ENCODE results near the gene PSG11.
"Not testable (repeated sequence)": the region's sequence is repeated elsewhere in the genome, so short reads cannot be mapped to it uniquely, and the experiment has no call there.

DNA sequence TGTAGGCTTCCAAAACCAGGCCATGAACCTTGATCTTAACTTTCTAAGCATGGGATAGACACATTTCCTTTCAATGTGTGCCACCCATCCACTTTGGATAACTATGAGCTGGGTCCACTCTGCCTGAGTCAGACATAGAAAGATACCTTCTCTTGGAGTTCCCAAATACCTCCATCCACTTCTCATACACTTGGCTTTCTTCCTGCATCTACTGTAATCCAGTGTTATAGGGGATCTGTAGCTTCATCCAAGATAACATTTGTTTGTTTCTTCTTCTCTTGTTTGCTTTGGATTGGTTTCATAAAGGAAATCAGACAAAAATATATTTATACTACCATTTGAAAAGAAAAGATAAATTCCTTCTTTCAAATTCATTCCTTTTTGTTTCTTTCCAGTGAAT is 44.2 kb downstream of the PSG11 start:
- not testable (repeated sequence) for TF ChIP-seq SUZ12 (IDR thresholded peaks at IDR 0.05; ENCODE audit: extremely low read depth, insufficient read depth, insufficient read length); YY1 (IDR thresholded peaks at IDR 0.05; ENCODE audit: insufficient read depth, insufficient read length)

Measured in NT2/D1 (cell line).